Fibroblast of peridontal ligament (primary cell): ENCODE measurements around the gene TTC27.
A peak's percentile ranks its signal among the peaks of the same experiment; 100 is the strongest.
"Not testable (repeated sequence)": the region's sequence is repeated elsewhere in the genome, so short reads cannot be mapped to it uniquely, and the experiment has no call there.

Source experiments
- DNase-seq: peaks from one replicate; pipeline ENCODE4 v3.0.0-alpha.2; 2010; ENCODE audit errors: extremely low read depth

Gene TTC27

GRCh38 chr2:32754676-32755075 lies 126.8 kb downstream of the TTC27 start:
- DNase-seq, result not testable (repeated sequence)

- no peak for DNase-seq
These were observed 127.8 kb downstream of the TTC27 start for GRCh38 chr2:32755666-32756065.

- DNase-seq, result no peak
These were observed 128.4 kb downstream of the TTC27 start for GRCh38 chr2:32756074-32756727.

GRCh38 chr2:32758232-32758631 lies 130.4 kb downstream of the TTC27 start:
- DNase-seq, result no peak

GRCh38 chr2:32760628-32761027 lies 132.8 kb downstream of the TTC27 start:
- no peak for DNase-seq

- DNase-seq, result no peak
These were observed 140.7 kb downstream of the TTC27 start for GRCh38 chr2:32768387-32769174.

GRCh38 chr2:32770360-32770759 lies 142.5 kb downstream of the TTC27 start:
- DNase-seq, result no peak

GRCh38 chr2:32772638-32773447 lies 145.0 kb downstream of the TTC27 start:
- peak; percentile 83 for DNase-seq

GRCh38 chr2:32773448-32773808 lies 145.6 kb downstream of the TTC27 start:
- DNase-seq, result no peak

- DNase-seq, result no peak
These were observed 148.1 kb downstream of the TTC27 start for GRCh38 chr2:32775954-32776353.

- no peak for DNase-seq
These were observed 149.9 kb downstream of the TTC27 start for GRCh38 chr2:32777714-32778113.

- peak; percentile 14 for DNase-seq
These were observed 153.1 kb downstream of the TTC27 start for GRCh38 chr2:32780961-32781360.

GRCh38 chr2:32783469-32783868 lies 155.6 kb downstream of the TTC27 start:
- no peak for DNase-seq

- no peak for DNase-seq
These were observed 156.1 kb downstream of the TTC27 start for GRCh38 chr2:32783933-32784332.

GRCh38 chr2:32787207-32787606 lies 159.4 kb downstream of the TTC27 start:
- no peak for DNase-seq

- DNase-seq, result no peak
These were observed 160.3 kb downstream of the TTC27 start for GRCh38 chr2:32788114-32788513.

- no peak for DNase-seq
These were observed 164.6 kb downstream of the TTC27 start for GRCh38 chr2:32792416-32792815.

GRCh38 chr2:32798829-32799228 lies 171.0 kb downstream of the TTC27 start:
- DNase-seq, result no peak

- DNase-seq, result no peak
These were observed 173.9 kb downstream of the TTC27 start for GRCh38 chr2:32801741-32802140.

GRCh38 chr2:32802877-32803276 lies 175.0 kb downstream of the TTC27 start:
- DNase-seq, result no peak

GRCh38 chr2:32804205-32804604 lies 176.4 kb downstream of the TTC27 start:
- no peak for DNase-seq
